K562 (cell line): ENCODE measurements around the gene GFOD1.

Experiments used
- FUS ChIP-seq: fragments of 200-400 bp; formaldehyde crosslinking; optimal IDR thresholded peaks from 2 replicates; pipeline ENCODE3; 2017; ENCODE audit warnings: low read depth, low read length
- ZNF780A ChIP-seq: fragments of 250-450 bp; sonication (Bioruptor Pico); IDR thresholded peaks from 2 replicates; pipeline ENCODE4 v1.5.0; 2021; ENCODE audit warnings: mild to moderate bottlenecking
- TF ChIP-seq, protein P1 (sequence below): sonication (generic); formaldehyde crosslinking; IDR thresholded peaks from 2 replicates; pipeline ENCODE4 v1.8.0; 2023; ENCODE audit warnings: mild to moderate bottlenecking, missing genetic modification reagents

DNA sequence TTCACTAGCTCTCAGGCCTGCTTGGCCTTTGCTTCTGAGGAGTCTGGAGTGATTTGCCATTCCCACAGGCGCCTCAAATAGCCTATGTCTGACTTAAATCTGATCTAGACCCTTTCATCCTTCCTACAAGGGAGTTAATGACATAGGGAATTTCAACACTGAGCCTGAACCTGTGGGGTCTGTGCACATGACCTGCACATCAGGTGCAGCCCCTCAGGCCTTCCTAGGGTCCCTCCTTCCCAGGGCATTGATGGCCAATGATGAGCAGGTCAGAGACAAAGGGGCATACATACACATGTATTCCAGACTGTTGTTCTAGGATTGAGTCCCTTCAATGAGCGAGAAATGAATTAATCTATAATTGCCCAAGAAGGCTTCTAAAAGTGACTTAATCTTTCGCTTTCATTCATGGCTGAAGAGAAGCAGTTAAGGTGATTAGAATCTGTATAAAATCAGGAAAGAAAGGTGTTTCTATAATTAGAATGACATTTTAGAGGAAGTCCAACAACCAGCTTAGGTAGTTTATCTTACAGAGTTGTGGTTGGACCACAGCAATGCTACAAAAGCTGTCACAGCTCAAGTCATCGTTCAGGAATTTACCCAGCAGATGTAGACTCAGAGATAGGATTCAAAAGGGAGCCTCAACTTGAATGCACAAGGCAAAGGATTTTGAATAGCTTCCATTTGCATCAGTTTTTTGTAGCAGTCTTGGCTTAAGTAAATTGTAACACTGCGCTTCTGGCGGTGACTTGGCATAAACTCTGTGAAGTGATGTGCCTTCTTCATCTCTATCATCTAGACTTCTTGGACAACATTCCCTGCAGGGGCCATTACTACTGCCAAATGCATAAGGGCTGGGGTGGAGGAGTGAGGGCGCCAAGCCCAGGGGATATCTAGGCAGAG, 132.1 kb downstream of the GFOD1 start:
- no peak for TF ChIP-seq ZNF780A
- TF ChIP-seq FUS, result no peak
- TF ChIP-seq, protein P1, sequence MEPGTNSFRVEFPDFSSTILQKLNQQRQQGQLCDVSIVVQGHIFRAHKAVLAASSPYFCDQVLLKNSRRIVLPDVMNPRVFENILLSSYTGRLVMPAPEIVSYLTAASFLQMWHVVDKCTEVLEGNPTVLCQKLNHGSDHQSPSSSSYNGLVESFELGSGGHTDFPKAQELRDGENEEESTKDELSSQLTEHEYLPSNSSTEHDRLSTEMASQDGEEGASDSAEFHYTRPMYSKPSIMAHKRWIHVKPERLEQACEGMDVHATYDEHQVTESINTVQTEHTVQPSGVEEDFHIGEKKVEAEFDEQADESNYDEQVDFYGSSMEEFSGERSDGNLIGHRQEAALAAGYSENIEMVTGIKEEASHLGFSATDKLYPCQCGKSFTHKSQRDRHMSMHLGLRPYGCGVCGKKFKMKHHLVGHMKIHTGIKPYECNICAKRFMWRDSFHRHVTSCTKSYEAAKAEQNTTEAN (CRISPR knock-in tag), result no peak
